HG03571 (cell line): Measurements from ENCODE around the gene IRF2BP1.

Experiments used
- ATAC-seq: cut with Tn5 transposase; IDR thresholded peaks from one replicate; pipeline ENCODE4 v1.9.1; 2021; ENCODE audit not compliant: unreplicated experiment

IRF2BP1 gene

GRCh38 chr19:45885556-45886426 is at the start of gene IRF2BP1:
TSS of gene IRF2BP1 (minus strand) at chr19:45886141. CDS start at chr19:45885774, 367 bp downstream.
- peak; percentile 38 for ATAC-seq

GRCh38 chr19:45935267-45935666 is 49.3 kb upstream of the IRF2BP1 start:
- no peak for ATAC-seq

GRCh38 chr19:45934551-45935230 is 48.8 kb upstream of the IRF2BP1 start:
- ATAC-seq = no peak

- ATAC-seq = no peak
Measured at GRCh38 chr19:45933759-45934158, 47.8 kb upstream of the IRF2BP1 start.

GRCh38 chr19:45931055-45931454 is 45.1 kb upstream of the IRF2BP1 start:
- ATAC-seq = no peak

- ATAC-seq = no peak
Measured at GRCh38 chr19:45929247-45929646, 43.3 kb upstream of the IRF2BP1 start.

GRCh38 chr19:45927565-45928261 is 41.8 kb upstream of the IRF2BP1 start:
- no peak for ATAC-seq

GRCh38 chr19:45924891-45925447 is 39.0 kb upstream of the IRF2BP1 start:
- no peak for ATAC-seq

- no peak for ATAC-seq
Measured at GRCh38 chr19:45922281-45922680, 36.3 kb upstream of the IRF2BP1 start.

GRCh38 chr19:45920458-45920857 is 34.5 kb upstream of the IRF2BP1 start:
- no peak for ATAC-seq

- no peak for ATAC-seq
Measured at GRCh38 chr19:45919678-45920077, 33.7 kb upstream of the IRF2BP1 start.

- no peak for ATAC-seq
Measured at GRCh38 chr19:45918721-45919120, 32.8 kb upstream of the IRF2BP1 start.

- ATAC-seq = no peak
Measured at GRCh38 chr19:45917421-45918091, 31.6 kb upstream of the IRF2BP1 start.

- ATAC-seq = no peak
Measured at GRCh38 chr19:45913874-45914830, 28.2 kb upstream of the IRF2BP1 start, which contains the start of gene NANOS2. TSS of gene NANOS2 (minus strand) at chr19:45914778. CDS start at chr19:45914693, 85 bp downstream.

- ATAC-seq = no peak
Measured at GRCh38 chr19:45911291-45911690, 25.4 kb upstream of the IRF2BP1 start.

GRCh38 chr19:45908956-45909355 is 23.0 kb upstream of the IRF2BP1 start:
- ATAC-seq = no peak

- ATAC-seq = no peak
Measured at GRCh38 chr19:45906221-45906620, 20.3 kb upstream of the IRF2BP1 start.

- no peak for ATAC-seq
Measured at GRCh38 chr19:45905011-45905410, 19.1 kb upstream of the IRF2BP1 start.
